Esophagus squamous epithelium (tissue), 5 donors: ENCODE measurements around the gene SLC3A2. TPM values are rescaled to one million over a fixed set of nuclear protein-coding genes. Genes with fewer than 3 reads are reported as not detected.
"Not testable (repeated sequence)": the region's sequence is repeated elsewhere in the genome, so short reads cannot be mapped to it uniquely, and the experiment has no call there.

Source experiments
- DNase-seq: peaks from one replicate; lab custom pipeline; 2025; lab: John Stamatoyannopoulos, UW
- H3K27ac ChIP-seq, 4 donors: fragments of 200-600 bp; sonication (generic); one replicate each; pipeline ENCODE4 v1.5.1; 2016 to 2019; ENCODE audit warnings: mild to moderate bottlenecking in 1 of 4
- H3K27me3 ChIP-seq, 4 donors: fragments of 200-600 bp; sonication (generic); 1 replicate in 3 of 4; 2 replicates in 1 of 4; pipeline versions ENCODE4 v1.5.1 to v1.6.0; 2017 to 2021; ENCODE audit warnings: antibody characterized with exemption in 1 of 4
- H3K36me3 ChIP-seq, 3 donors: fragments of 200-600 bp; sonication (generic); one replicate each; pipeline ENCODE4 v1.5.1; 2016 to 2019
- H3K4me1 ChIP-seq, 3 donors: fragments of 200-600 bp; sonication (generic); one replicate each; pipeline ENCODE4 v1.5.1; 2017 to 2019
- H3K4me3 ChIP-seq, 4 donors: fragments of 200-600 bp; sonication (generic); 1 replicate in 3 of 4; 2 replicates in 1 of 4; pipeline ENCODE4 v1.5.1; 2016 to 2019; ENCODE audit warnings: mild to moderate bottlenecking in 2 of 4, moderate library complexity in 1 of 4
- H3K9me3 ChIP-seq, 3 donors: fragments of 200-600 bp; sonication (generic); one replicate each; pipeline ENCODE4 v1.5.1; 2016 to 2019
- CTCF ChIP-seq, 6 experiments: fragments of 450-650 bp in 4 of 6; fragments of 200-600 bp in 2 of 6; sonication (generic) in 2 of 6; IDR thresholded peaks; one replicate each; pipeline ENCODE4 v1.5.1; 2016 to 2019; ENCODE audit warnings: antibody characterized with exemption in 6 of 6, mild to moderate bottlenecking in 4 of 6, moderate library complexity in 4 of 6
- POLR2A ChIP-seq, 4 donors: fragments of 450-650 bp; IDR thresholded peaks; one replicate each; pipeline ENCODE4 v1.6.1; 2017; ENCODE audit warnings: antibody characterized with exemption in 4 of 4, mild to moderate bottlenecking in 4 of 4, moderate library complexity in 3 of 4
- WGBS, 2 donors: methylation state at CpG; one replicate each; pipeline ENCODE4 v1.1.5; 2018; 5-methylcytosine and 5-hydroxymethylcytosine counted together
- intact Hi-C: fragments of 100-400 bp; cut with DNase I; formaldehyde crosslinking; loops from one replicate; pipeline ENCODE4 v1.15.0; 2022
- small RNA-seq, 4 donors: library from RNA; depleted of rRNA; stranded (forward); fragments of <200 nt; gene quantifications; one replicate each; pipeline ENCODE3, GENCODE V24; 2016
- total RNA-seq, 4 donors: library from RNA; depleted of rRNA; stranded (reverse); fragments of >200 nt; gene quantifications; one replicate each; pipeline ENCODE4 v1.1.0, GENCODE V29; 2016
- donor health status: DM: yes; HTN: yes; CAD: no.

The SLC3A2 gene
- total RNA-seq, 4 donors from 2014 or later: 132 to 373 (median 153) TPM

- no peaks in the 10 kb centered on the region for H3K9me3 ChIP-seq
- 41 to 49% methylated on average over 7 to 8 of the region's 8 CpGs for WGBS, 2 donors
- no peak for TF ChIP-seq CTCF (IDR thresholded peaks at IDR 0.05)
- no peak for TF ChIP-seq POLR2A (IDR thresholded peaks at IDR 0.05)
- peaks cover 0 to 13% (median 0%) of the 10 kb centered on the region in 3 donors for H3K4me1 ChIP-seq
- peaks cover 0 to 33% (median 8%) of the 10 kb centered on the region in 4 donors for H3K27me3 ChIP-seq
- no peak for DNase-seq
- no peak overlapping the region for H3K4me3 ChIP-seq
- no peaks in the 10 kb centered on the region for H3K36me3 ChIP-seq
- intact Hi-C loops: no loop called here
- H3K27ac ChIP-seq: no peak overlapping the region
Measured at GRCh38 chr11:62931499-62932278, 51.0 kb downstream of the SLC3A2 start.

GRCh38 chr11:62933285-62933684 lies 52.6 kb downstream of the SLC3A2 start:
- no peaks in the 10 kb centered on the region for H3K9me3 ChIP-seq
- peaks cover 0 to 9% (median 0%) of the 10 kb centered on the region in 3 donors for H3K4me1 ChIP-seq
- no peak overlapping the region for H3K27ac ChIP-seq
- H3K4me3 ChIP-seq: no peak overlapping the region
- WGBS, 2 donors: 55 to 67% methylated on average over 1 to 5 of the region's 13 CpGs
- intact Hi-C loops: no loop called here
- DNase-seq: no peak
- no peaks in the 10 kb centered on the region for H3K36me3 ChIP-seq
- H3K27me3 ChIP-seq: peaks cover 0 to 17% (median 0%) of the 10 kb centered on the region in 4 donors
- no peak for TF ChIP-seq CTCF (IDR thresholded peaks at IDR 0.05)
- no peak for TF ChIP-seq POLR2A (IDR thresholded peaks at IDR 0.05)

GRCh38 chr11:62933750-62934495 lies 53.2 kb downstream of the SLC3A2 start:
- no peak overlapping the region for H3K27ac ChIP-seq
- H3K9me3 ChIP-seq: no peaks in the 10 kb centered on the region
- H3K4me1 ChIP-seq: peaks cover 0 to 9% (median 0%) of the 10 kb centered on the region in 3 donors
- WGBS, 2 donors: 89% methylated on average over 4 of the region's 5 CpGs; no CpG with 5 or more reads in 1 of the 2 donors
- no peak for TF ChIP-seq POLR2A (IDR thresholded peaks at IDR 0.05)
- TF ChIP-seq CTCF (IDR thresholded peaks at IDR 0.05): no peak
- no peaks in the 10 kb centered on the region for H3K36me3 ChIP-seq
- H3K4me3 ChIP-seq: no peak overlapping the region
- intact Hi-C loops: no loop called here
- peaks cover 0 to 10% (median 0%) of the 10 kb centered on the region in 4 donors for H3K27me3 ChIP-seq
- DNase-seq: no peak

DNA sequence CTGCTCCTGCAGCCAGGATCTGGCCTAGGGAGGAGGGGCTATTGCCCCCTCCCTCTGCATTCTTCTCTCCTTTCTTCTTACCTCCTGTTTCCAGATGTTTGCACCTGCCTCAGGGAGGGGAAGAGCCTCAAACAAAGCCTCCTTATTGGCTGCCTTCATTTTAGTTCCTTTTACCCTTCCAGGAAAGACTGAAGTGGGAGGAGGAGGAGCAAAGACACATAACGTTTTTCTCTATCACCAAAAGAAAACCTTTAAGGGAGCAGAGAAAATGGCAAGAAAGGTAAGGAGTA lies 53.7 kb downstream of the SLC3A2 start:
- Histone ChIP-seq H3K27ac (no peak overlapping the region), H3K36me3 (no peaks in the 10 kb centered on the region), H3K4me1 (peaks cover 0 to 9% (median 0%) of the 10 kb centered on the region in 3 donors), H3K4me3 (no peak overlapping the region), H3K27me3 (peaks cover 0 to 6% (median 0%) of the 10 kb centered on the region in 4 donors), H3K9me3 (no peaks in the 10 kb centered on the region)
- WGBS, 2 donors: 33 to 50% methylated on average over 1 of the region's 1 CpG
- TF ChIP-seq CTCF (IDR thresholded peaks at IDR 0.05) (no peak), POLR2A (IDR thresholded peaks at IDR 0.05) (no peak)
- DNase-seq: no peak
- intact Hi-C loops: no loop called here

- H3K4me1 ChIP-seq, H3K4me3 ChIP-seq, H3K27me3 ChIP-seq, H3K36me3 ChIP-seq, H3K27ac ChIP-seq, H3K9me3 ChIP-seq, DNase-seq, intact Hi-C loops: not testable (repeated sequence)
- WGBS, 2 donors: 85 to 88% methylated on average over 2 of the region's 2 CpGs
Measured at GRCh38 chr11:62937528-62937927, 56.8 kb downstream of the SLC3A2 start.

Small RNA genes within 50 kb of the gene (small RNA-seq; reads per million reads assigned to genes)
- gene RF00099 (0 reads per million in 4 donors), gene RN7SL259P (0 reads per million in 4 donors), gene SNORD22 (0 reads per million in 4 donors), gene SNORD26 (0 reads per million in 4 donors), gene SNORD27 (0 reads per million in 4 donors), gene SNORD28 (0 reads per million in 4 donors), gene SNORD30 (1,111 to 7,307 (median 5,143) reads per million in 4 donors)

Other genes with a start within 250 kb of the SLC3A2 start
- gene GANAB, start 234.3 kb upstream of the SLC3A2 start, total RNA-seq: 10 to 100 TPM; 90.8 to 97.2 (median 95.0) TPM
- 10 to 100 TPM; 15.4 to 21.2 (median 19.0) TPM for gene INTS5, start 227.6 kb upstream of the SLC3A2 start, total RNA-seq
- 10 to 100 TPM; 36.0 to 53.4 (median 43.6) TPM for gene C11orf98, start 215.7 kb upstream of the SLC3A2 start, total RNA-seq
- gene CSKMT, start 215.6 kb upstream of the SLC3A2 start, total RNA-seq: 10 to 100 TPM in 2 of 4 donors, 1 to 10 TPM in 2; 1.1 to 10.5 (median 7.0) TPM
- 10 to 100 TPM; 10.5 to 17.2 (median 12.2) TPM for gene UQCC3, start 209.2 kb upstream of the SLC3A2 start, total RNA-seq
- 1 to 10 TPM; 1.8 to 3.6 (median 2.5) TPM for gene LBHD1, start 208.6 kb upstream of the SLC3A2 start, total RNA-seq
- gene UBXN1, start 201.8 kb upstream of the SLC3A2 start, total RNA-seq: 100 to 1,000 TPM in 1 of 4 donors, 10 to 100 TPM in 3; 67.3 to 148 (median 86.1) TPM
- gene LRRN4CL, start 191.4 kb upstream of the SLC3A2 start, total RNA-seq: 10 to 100 TPM in 1 of 4 donors, 1 to 10 TPM in 2, under 1 TPM in 1; 0.27 to 12.0 (median 4.5) TPM
- gene BSCL2, start 173.5 kb upstream of the SLC3A2 start, total RNA-seq: 10 to 100 TPM; 25.7 to 69.4 (median 32.6) TPM
- gene GNG3, start 173.2 kb upstream of the SLC3A2 start, total RNA-seq: not detected
- gene HNRNPUL2, start 153.4 kb upstream of the SLC3A2 start, total RNA-seq: 10 to 100 TPM; 14.4 to 33.0 (median 26.4) TPM
- 10 to 100 TPM in 3 of 4 donors, 1 to 10 TPM in 1; 9.6 to 21.3 (median 15.0) TPM for gene TTC9C, start 152.4 kb upstream of the SLC3A2 start, total RNA-seq
- gene ZBTB3, start 126.7 kb upstream of the SLC3A2 start, total RNA-seq: 1 to 10 TPM; 4.7 to 7.7 (median 6.9) TPM
- 10 to 100 TPM; 26.5 to 61.2 (median 47.7) TPM for gene POLR2G, start 119.3 kb upstream of the SLC3A2 start, total RNA-seq
- 10 to 100 TPM; 11.5 to 40.2 (median 19.0) TPM for gene TAF6L, start 109.5 kb upstream of the SLC3A2 start, total RNA-seq
- gene TMEM179B, start 93.5 kb upstream of the SLC3A2 start, total RNA-seq: 10 to 100 TPM; 35.6 to 60.1 (median 43.3) TPM
- 10 to 100 TPM; 13.2 to 28.4 (median 22.0) TPM for gene TMEM223, start 88.9 kb upstream of the SLC3A2 start, total RNA-seq
- 10 to 100 TPM; 38.1 to 62.4 (median 44.4) TPM for gene NXF1, start 75.5 kb upstream of the SLC3A2 start, total RNA-seq
- 10 to 100 TPM; 23.0 to 34.7 (median 24.2) TPM for gene STX5, start 48.8 kb upstream of the SLC3A2 start, total RNA-seq
- not detected for gene TEX54, start 48.1 kb upstream of the SLC3A2 start, total RNA-seq
- 10 to 100 TPM; 31.7 to 74.0 (median 44.3) TPM for gene WDR74, start 41.3 kb upstream of the SLC3A2 start, total RNA-seq
- under 1 TPM in 2 of 4 donors, not detected in 2; 0.30 to 0.73 TPM for gene CHRM1, start 40.5 kb downstream of the SLC3A2 start, total RNA-seq
- not detected for gene SLC22A6, start 104.1 kb downstream of the SLC3A2 start, total RNA-seq
- not detected for gene SLC22A8, start 134.9 kb downstream of the SLC3A2 start, total RNA-seq